ENCODE results near the gene FKBP3.

The FKBP3 gene

GRCh38 chr14:45065956-45066355, 68.3 kb downstream of the FKBP3 start:
- no peaks in the 10 kb centered on the region for H3K36me3 ChIP-seq (ENCODE audit: control insufficient read depth, low read length)
- H3K9me3 ChIP-seq (ENCODE audit: control insufficient read depth, insufficient read depth, low read length) = no peaks in the 10 kb centered on the region
- no peaks in the 10 kb centered on the region for H3K4me1 ChIP-seq (ENCODE audit: control insufficient read depth, low read length)
- no peaks in the 10 kb centered on the region for H3K79me2 ChIP-seq (ENCODE audit: control insufficient read depth, low read length)
- no peaks in the 10 kb centered on the region for H4K20me1 ChIP-seq (ENCODE audit: control insufficient read depth, insufficient read depth, low read depth, low read length)
- H3K4me2 ChIP-seq (ENCODE audit: low read length) = no peak overlapping the region
- H3K4me3 ChIP-seq (ENCODE audit: low read length) = no peak overlapping the region
- TF ChIP-seq EZH2phosphoT487 (IDR thresholded peaks at IDR 0.05; ENCODE audit: borderline replicate concordance, low read length) (no peak), CTCF (IDR thresholded peaks at IDR 0.05; ENCODE audit: low read depth, low read length, poor library complexity, severe bottlenecking) (no peak)
- no peak overlapping the region for H3K27ac ChIP-seq (ENCODE audit: low read depth, low read length)
- H3K9me2 ChIP-seq (replicated peaks; ENCODE audit: control insufficient read depth, low read length) = no peaks in the 10 kb centered on the region
- no peaks in the 10 kb centered on the region; the same call in 1 of the 2 replicates for H3F3A ChIP-seq (ENCODE audit: control insufficient read depth, insufficient read depth)
- no peaks in the 10 kb centered on the region for H3K27me3 ChIP-seq (ENCODE audit: control insufficient read depth, low read length)

Measured in DOHH2 (cell line).